Fibroblast of lung (primary cell): ENCODE data around the gene AFTPH. TPM values are rescaled to one million over a fixed set of nuclear protein-coding genes. Genes with fewer than 3 reads are reported as not detected.

Experiments used
- DNase-seq, 2 donors: peaks; one replicate each; pipeline versions ENCODE4 v3.0.0 to v3.0.0-alpha.2; 2010; ENCODE audit warnings: low read depth in 2 of 2
- H2AFZ ChIP-seq: 2 replicates; pipeline ENCODE4 v1.5.1; 2012; ENCODE audit warnings: low read length, control low read depth, inconsistent platforms
- H3K27ac ChIP-seq: 2 replicates; pipeline ENCODE4 v1.5.1; 2011; ENCODE audit warnings: low read length, control low read depth; ENCODE audit not compliant: insufficient read depth
- H3K27me3 ChIP-seq: 2 replicates; pipeline ENCODE4 v1.5.1; 2011; ENCODE audit warnings: mild to moderate bottlenecking, low read length; ENCODE audit not compliant: control insufficient read depth, insufficient read depth
- H3K36me3 ChIP-seq: 2 replicates; pipeline ENCODE4 v1.5.1; 2011; ENCODE audit warnings: low read length; ENCODE audit not compliant: control insufficient read depth, insufficient read depth
- H3K4me1 ChIP-seq: 2 replicates; pipeline ENCODE4 v1.5.1; 2011; ENCODE audit warnings: low read length; ENCODE audit not compliant: control insufficient read depth, insufficient read depth; ENCODE audit errors: extremely low read depth
- H3K4me2 ChIP-seq: 2 replicates; pipeline ENCODE4 v1.5.1; 2011; ENCODE audit warnings: low read length, control low read depth; ENCODE audit not compliant: insufficient read depth; ENCODE audit errors: extremely low read depth
- H3K4me3 ChIP-seq, 4 experiments: fragments of 200-600 bp in 1 of 4; sonication (generic) in 1 of 4; replicated peaks in 1 of 4; 2 replicates each; pipeline ENCODE4 v1.5.1; 2011 to 2016; ENCODE audit warnings: low read length in 4 of 4, low read depth in 3 of 4, mild to moderate bottlenecking in 3 of 4, control low read depth in 2 of 4, inconsistent platforms in 1 of 4, mixed read lengths in 1 of 4; ENCODE audit not compliant: insufficient read depth in 1 of 4; ENCODE audit errors: control extremely low read depth in 1 of 4
- H3K79me2 ChIP-seq: 2 replicates; pipeline ENCODE4 v1.5.1; 2012; ENCODE audit warnings: mild to moderate bottlenecking, low read length, inconsistent platforms; ENCODE audit not compliant: control insufficient read depth, insufficient read depth
- H3K9ac ChIP-seq: 2 replicates; pipeline ENCODE4 v1.5.1; 2011; ENCODE audit warnings: mild to moderate bottlenecking, low read length, control low read depth; ENCODE audit not compliant: insufficient read depth
- H3K9me3 ChIP-seq: 2 replicates; pipeline ENCODE4 v1.5.1; 2012; ENCODE audit warnings: low read depth, low read length; ENCODE audit not compliant: control insufficient read depth, insufficient read depth
- H4K20me1 ChIP-seq: 2 replicates; pipeline ENCODE4 v1.5.1; 2011; ENCODE audit warnings: low read length; ENCODE audit not compliant: control insufficient read depth, insufficient read depth; ENCODE audit errors: extremely low read depth
- EZH2 ChIP-seq: IDR thresholded peaks from 2 replicates; pipeline ENCODE4 v1.5.1; 2012; ENCODE audit warnings: low read length, control low read depth, mild to moderate bottlenecking; ENCODE audit errors: missing control alignments
- polyA plus RNA-seq, 2 donors: library from polyadenylated mRNA; depleted of rRNA in 1 of 2; stranded (reverse) in 1 of 2; unstranded in 1 of 2; fragments of >200 nt; gene quantifications; 2 replicates each; pipeline ENCODE4 v1.2.1, GENCODE V29; 2011 to 2012; ENCODE audit warnings: missing spikeins in 1 of 2
- total RNA-seq: library from RNA; depleted of rRNA; stranded (reverse); fragments of >200 nt; gene quantifications from 2 replicates; pipeline ENCODE4 v1.2.1, GENCODE V29; 2014
- TF ChIP-seq, protein P1 (sequence below), 2 donors: IDR thresholded peaks in 1 of 2; conservative IDR thresholded peaks in 1 of 2; 1 replicate in 1 of 2; 2 replicates in 1 of 2; pipeline ENCODE4 v1.5.1; 2011 to 2012; ENCODE audit warnings: low read length in 2 of 2, control low read depth in 1 of 2, inconsistent platforms in 1 of 2, low read depth in 1 of 2, mild to moderate bottlenecking in 1 of 2

The AFTPH gene
- total and polyA plus RNA-seq, 2 donors (not counting 1 experiment from before 2014, with no cell fraction given) = 15.8 to 43.3 TPM

DNA sequence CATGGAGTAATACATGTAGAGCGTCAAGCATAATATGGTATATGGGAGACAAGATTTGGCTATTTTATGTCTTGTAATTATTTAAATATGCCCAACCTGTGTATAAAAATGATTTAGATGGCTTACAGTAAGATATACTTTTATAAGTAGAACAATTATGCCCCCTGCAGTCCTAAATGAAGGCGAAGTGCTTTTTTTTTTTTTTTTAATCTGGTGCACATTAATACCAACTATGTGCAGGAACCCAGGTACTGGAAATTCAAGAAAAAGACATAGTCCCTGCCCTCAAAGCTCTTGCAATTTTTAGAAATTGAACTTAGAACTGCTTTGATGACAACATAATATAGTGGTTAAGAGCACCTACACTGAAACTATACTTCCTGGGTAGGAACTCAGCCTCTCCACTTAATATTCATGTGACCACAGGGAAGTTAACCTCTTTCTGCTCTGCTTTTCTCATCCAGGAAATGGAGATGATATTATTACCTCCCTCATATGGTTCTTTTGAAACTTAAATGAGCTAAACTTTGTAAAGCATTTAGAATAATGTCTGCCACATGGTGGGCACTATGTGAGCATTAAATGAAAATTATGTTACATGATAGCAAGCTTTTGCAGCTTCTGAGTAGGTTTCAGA lies 38.1 kb downstream of the AFTPH start:
- Histone ChIP-seq H3K4me1 (no peaks in the 10 kb centered on the region), H3K27ac (no peak overlapping the region), H3K9me3 (no peaks in the 10 kb centered on the region), H4K20me1 (no peaks in the 10 kb centered on the region), H3K9ac (no peak overlapping the region), H3K4me2 (no peak overlapping the region), H3K4me3 (no peak overlapping the region), H3K27me3 (no peaks in the 10 kb centered on the region), H3K79me2 (no peaks in the 10 kb centered on the region), H2AFZ (no peak overlapping the region), H3K36me3 (no peaks in the 10 kb centered on the region)
- peak in 1 of 2 donors; percentile 43 for DNase-seq
- TF ChIP-seq, protein P1, sequence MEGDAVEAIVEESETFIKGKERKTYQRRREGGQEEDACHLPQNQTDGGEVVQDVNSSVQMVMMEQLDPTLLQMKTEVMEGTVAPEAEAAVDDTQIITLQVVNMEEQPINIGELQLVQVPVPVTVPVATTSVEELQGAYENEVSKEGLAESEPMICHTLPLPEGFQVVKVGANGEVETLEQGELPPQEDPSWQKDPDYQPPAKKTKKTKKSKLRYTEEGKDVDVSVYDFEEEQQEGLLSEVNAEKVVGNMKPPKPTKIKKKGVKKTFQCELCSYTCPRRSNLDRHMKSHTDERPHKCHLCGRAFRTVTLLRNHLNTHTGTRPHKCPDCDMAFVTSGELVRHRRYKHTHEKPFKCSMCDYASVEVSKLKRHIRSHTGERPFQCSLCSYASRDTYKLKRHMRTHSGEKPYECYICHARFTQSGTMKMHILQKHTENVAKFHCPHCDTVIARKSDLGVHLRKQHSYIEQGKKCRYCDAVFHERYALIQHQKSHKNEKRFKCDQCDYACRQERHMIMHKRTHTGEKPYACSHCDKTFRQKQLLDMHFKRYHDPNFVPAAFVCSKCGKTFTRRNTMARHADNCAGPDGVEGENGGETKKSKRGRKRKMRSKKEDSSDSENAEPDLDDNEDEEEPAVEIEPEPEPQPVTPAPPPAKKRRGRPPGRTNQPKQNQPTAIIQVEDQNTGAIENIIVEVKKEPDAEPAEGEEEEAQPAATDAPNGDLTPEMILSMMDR (conservative IDR thresholded peaks at IDR 0.05 in 1 of 2, IDR thresholded peaks at IDR 0.05 in 1 of 2; ENCODE audit: low read depth in 1 of 2, low read length in 2 of 2) = peak; percentile 29 to 34
- TF ChIP-seq EZH2 = no peak

DNA sequence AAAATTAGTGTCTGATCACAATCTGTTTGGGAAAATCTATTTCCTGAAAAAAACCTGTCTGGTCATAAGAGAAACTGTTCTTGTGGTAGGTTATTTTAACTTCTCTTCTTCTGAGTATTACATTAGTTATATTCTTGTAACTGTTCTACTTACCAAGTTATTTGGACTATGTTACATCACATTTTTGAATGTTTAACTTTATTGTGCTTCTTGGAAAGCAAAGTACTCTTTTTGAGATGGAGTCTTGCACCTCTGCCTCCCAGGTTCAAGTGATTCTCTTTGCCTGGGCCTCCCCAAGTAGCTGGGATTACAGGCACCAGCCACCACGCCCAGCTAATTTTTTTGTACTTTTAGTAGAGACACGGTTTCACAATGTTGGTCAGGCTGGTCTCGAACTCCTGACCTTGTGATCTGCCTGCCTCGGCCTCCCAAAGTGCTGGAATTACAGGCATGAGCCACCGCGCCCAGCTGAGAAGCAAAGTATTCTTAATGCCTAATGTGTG lies 39.4 kb downstream of the AFTPH start:
- H3K4me1 ChIP-seq = no peaks in the 10 kb centered on the region
- no peaks in the 10 kb centered on the region for H3K27me3 ChIP-seq
- no peak overlapping the region for H3K27ac ChIP-seq
- DNase-seq = no peak
- no peak overlapping the region for H2AFZ ChIP-seq
- H3K79me2 ChIP-seq = no peaks in the 10 kb centered on the region
- TF ChIP-seq EZH2 = no peak
- TF ChIP-seq, protein P1 (conservative IDR thresholded peaks at IDR 0.05 in 1 of 2, IDR thresholded peaks at IDR 0.05 in 1 of 2; ENCODE audit: low read depth in 1 of 2, low read length in 2 of 2) = no peak
- H3K4me2 ChIP-seq = no peak overlapping the region
- no peak overlapping the region for H3K9ac ChIP-seq
- H3K36me3 ChIP-seq = no peaks in the 10 kb centered on the region
- no peak overlapping the region for H3K4me3 ChIP-seq
- H4K20me1 ChIP-seq = no peaks in the 10 kb centered on the region
- no peaks in the 10 kb centered on the region for H3K9me3 ChIP-seq

DNA sequence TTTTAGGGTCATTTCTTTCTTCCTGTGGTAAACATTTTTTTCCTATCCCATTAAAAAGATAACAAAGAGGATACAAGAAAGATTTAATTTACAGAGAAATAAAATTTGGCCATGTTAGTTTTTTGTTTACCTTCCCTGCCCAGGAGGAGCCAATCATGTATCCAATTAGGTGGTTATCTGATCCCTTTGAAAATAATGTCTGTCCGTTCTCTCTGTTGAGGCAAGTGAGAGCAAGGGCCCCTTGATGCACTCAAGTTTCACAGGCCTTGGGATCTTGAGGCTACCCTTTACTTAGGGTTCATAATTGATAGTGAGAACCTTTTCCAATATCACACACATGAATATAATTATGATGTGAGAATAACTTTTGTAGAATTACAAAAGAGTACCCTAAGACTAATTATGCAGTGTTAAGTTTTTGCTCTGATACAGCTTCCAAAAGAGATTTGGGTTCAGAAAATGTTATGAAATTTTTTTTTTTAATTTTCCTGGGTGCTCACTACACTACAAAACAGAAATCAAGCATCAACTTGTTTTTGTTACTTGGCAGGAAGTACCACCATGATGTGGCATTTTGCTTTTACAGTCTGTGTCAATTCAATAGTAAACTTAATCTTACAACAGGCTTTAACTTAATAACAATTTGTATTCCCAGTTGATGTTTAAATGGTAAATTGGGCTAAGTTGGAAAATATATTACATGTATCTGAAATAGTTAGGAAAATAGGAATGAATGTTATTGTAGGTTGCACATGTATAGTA lies 42.0 kb downstream of the AFTPH start:
- Histone ChIP-seq H3K79me2 (no peaks in the 10 kb centered on the region), H3K4me1 (no peaks in the 10 kb centered on the region), H3K9me3 (no peaks in the 10 kb centered on the region), H3K27ac (no peak overlapping the region), H3K4me3 (no peak overlapping the region), H3K36me3 (no peaks in the 10 kb centered on the region), H3K4me2 (no peak overlapping the region), H4K20me1 (no peaks in the 10 kb centered on the region), H3K27me3 (no peaks in the 10 kb centered on the region), H3K9ac (no peak overlapping the region), H2AFZ (no peak overlapping the region)
- TF ChIP-seq, protein P1 (conservative IDR thresholded peaks at IDR 0.05 in 1 of 2, IDR thresholded peaks at IDR 0.05 in 1 of 2; ENCODE audit: low read depth in 1 of 2, low read length in 2 of 2) = no peak
- TF ChIP-seq EZH2 = no peak
- DNase-seq = no peak
